ENCODE results near the gene STXBP5. TPM values are rescaled to one million over a fixed set of nuclear protein-coding genes. Genes with fewer than 3 reads are reported as not detected.

The STXBP5 gene
- total RNA-seq, 1 experiment from 2014 or later: 17.9 TPM

DNA sequence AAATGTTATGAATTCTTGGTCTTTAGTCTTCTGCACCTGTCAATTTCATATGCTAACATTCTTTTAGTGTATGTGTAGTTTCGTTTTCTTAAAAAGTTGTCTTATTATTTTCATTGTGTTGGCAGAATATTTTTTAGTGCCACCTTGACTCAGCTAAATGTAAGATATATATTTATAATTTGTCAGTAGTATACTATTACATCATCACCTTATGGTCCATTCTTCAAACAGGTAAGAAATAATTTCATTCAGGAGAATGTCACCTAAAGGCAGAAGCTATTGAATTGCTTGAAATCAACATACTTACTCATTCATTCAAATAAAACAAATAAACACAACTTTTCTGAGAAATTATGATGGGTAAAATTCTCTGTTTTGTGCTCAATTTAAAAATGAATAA lies 3.5 kb upstream of the STXBP5 start:
- CTCF ChIA-PET: no interaction called here
- intact Hi-C loops (cut with micrococcal nuclease; ENCODE audit: unreplicated experiment): loop anchor here (5.0 kb wide), 2 partner anchors 118 to 138 kb away; no protein-coding TSS in a partner anchor
- H3K4me1 Mint-ChIP-seq (ENCODE audit: low read depth, unreplicated experiment): peaks cover 10% of the 10 kb centered on the region
- H3K4me3 Mint-ChIP-seq (ENCODE audit: unreplicated experiment): no peak overlapping the region
- Histone ChIP-seq H3K36me3 (ENCODE audit: control insufficient read depth, insufficient read depth, low read length) (no peaks in the 10 kb centered on the region), H3K27me3 (replicated peaks; ENCODE audit: control insufficient read depth, insufficient read depth, low read length) (no peaks in the 10 kb centered on the region), H3K4me1 (peaks cover 5% of the 10 kb centered on the region; the same call in 1 of the 2 replicates), H3K9me3 (no peaks in the 10 kb centered on the region), H3K4me3 (ENCODE audit: low read depth, low read length) (no peak overlapping the region)
- H3K9me3 Mint-ChIP-seq (ENCODE audit: unreplicated experiment): no peaks in the 10 kb centered on the region
- no peaks in the 10 kb centered on the region for H3K36me3 Mint-ChIP-seq (ENCODE audit: insufficient read depth, unreplicated experiment)
- H3K27ac Mint-ChIP-seq (ENCODE audit: unreplicated experiment): no peak overlapping the region
- DNase-seq: no peak
- POLR2A ChIA-PET: no interaction called here
- TF ChIP-seq, protein P1, sequence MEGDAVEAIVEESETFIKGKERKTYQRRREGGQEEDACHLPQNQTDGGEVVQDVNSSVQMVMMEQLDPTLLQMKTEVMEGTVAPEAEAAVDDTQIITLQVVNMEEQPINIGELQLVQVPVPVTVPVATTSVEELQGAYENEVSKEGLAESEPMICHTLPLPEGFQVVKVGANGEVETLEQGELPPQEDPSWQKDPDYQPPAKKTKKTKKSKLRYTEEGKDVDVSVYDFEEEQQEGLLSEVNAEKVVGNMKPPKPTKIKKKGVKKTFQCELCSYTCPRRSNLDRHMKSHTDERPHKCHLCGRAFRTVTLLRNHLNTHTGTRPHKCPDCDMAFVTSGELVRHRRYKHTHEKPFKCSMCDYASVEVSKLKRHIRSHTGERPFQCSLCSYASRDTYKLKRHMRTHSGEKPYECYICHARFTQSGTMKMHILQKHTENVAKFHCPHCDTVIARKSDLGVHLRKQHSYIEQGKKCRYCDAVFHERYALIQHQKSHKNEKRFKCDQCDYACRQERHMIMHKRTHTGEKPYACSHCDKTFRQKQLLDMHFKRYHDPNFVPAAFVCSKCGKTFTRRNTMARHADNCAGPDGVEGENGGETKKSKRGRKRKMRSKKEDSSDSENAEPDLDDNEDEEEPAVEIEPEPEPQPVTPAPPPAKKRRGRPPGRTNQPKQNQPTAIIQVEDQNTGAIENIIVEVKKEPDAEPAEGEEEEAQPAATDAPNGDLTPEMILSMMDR (IDR thresholded peaks at IDR 0.05; ENCODE audit: insufficient read depth in 1 of 2, low read depth in 1 of 2, low read length in 1 of 2, severe bottlenecking in 1 of 2, unreplicated experiment in 1 of 2): no peak
- H3K27me3 Mint-ChIP-seq (ENCODE audit: insufficient read depth, unreplicated experiment): no peaks in the 10 kb centered on the region
- no TSS peak for BruUV-seq (replicated peaks)

DNA sequence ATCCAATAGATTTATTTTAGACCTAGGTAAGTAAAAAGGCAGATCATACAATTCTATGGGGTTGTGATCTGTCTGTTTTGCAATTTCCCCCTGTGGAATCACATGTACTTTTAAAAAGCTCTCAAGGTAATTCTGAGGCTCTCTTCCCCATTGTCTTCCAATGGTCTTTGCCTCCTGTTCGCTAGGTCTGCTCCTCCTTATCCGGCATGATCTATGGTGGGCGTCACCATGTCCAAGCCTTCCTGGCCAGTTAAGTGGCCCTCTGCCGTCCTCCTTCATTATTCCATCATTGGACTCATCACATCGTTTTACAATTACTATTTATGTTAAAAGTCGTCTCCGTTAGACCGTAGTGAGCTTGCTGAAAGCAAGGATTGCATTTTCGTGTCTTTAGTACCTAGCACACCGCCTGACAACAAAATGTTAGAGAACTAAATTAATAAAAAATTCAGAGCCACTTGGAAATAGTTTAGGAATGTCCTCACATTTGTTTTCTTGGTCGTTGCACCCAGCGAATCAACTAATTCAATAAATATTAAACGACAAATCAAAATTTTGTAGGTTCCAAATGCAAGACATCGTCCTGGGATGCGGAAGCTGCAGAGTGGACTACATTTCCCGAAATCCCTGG lies 2.2 kb upstream of the STXBP5 start:
- no peaks in the 10 kb centered on the region for H3K36me3 Mint-ChIP-seq (ENCODE audit: insufficient read depth, unreplicated experiment)
- DNase-seq: peak; percentile 50 to 58
- H3K4me1 Mint-ChIP-seq (ENCODE audit: low read depth, unreplicated experiment): peaks cover 14% of the 10 kb centered on the region
- H3K27me3 Mint-ChIP-seq (ENCODE audit: insufficient read depth, unreplicated experiment): no peaks in the 10 kb centered on the region
- intact Hi-C loops (cut with micrococcal nuclease; ENCODE audit: unreplicated experiment): loop anchor here (2.0 to 5.0 kb wide), 4 partner anchors 120 to 299 kb away; no protein-coding TSS in a partner anchor
- ChIA-PET CTCF (no interaction called here), POLR2A (no interaction called here)
- no TSS peak for BruUV-seq (replicated peaks)
- TF ChIP-seq, protein P1 (IDR thresholded peaks at IDR 0.05; ENCODE audit: insufficient read depth in 1 of 2, low read depth in 1 of 2, low read length in 1 of 2, severe bottlenecking in 1 of 2, unreplicated experiment in 1 of 2): no peak
- H3K36me3 ChIP-seq (ENCODE audit: control insufficient read depth, insufficient read depth, low read length): no peaks in the 10 kb centered on the region
- H3K27me3 ChIP-seq (replicated peaks; ENCODE audit: control insufficient read depth, insufficient read depth, low read length): no peaks in the 10 kb centered on the region
- H3K9me3 ChIP-seq: no peaks in the 10 kb centered on the region
- H3K27ac Mint-ChIP-seq (ENCODE audit: unreplicated experiment): peak overlapping the region; percentile 92
- H3K4me3 ChIP-seq (ENCODE audit: low read depth, low read length): peak overlapping the region; percentile 69
- H3K4me3 Mint-ChIP-seq (ENCODE audit: unreplicated experiment): peak overlapping the region; percentile 98
- H3K4me1 ChIP-seq: peaks cover 11% of the 10 kb centered on the region; the same call in 1 of the 2 replicates
- H3K9me3 Mint-ChIP-seq (ENCODE audit: unreplicated experiment): no peaks in the 10 kb centered on the region

DNA sequence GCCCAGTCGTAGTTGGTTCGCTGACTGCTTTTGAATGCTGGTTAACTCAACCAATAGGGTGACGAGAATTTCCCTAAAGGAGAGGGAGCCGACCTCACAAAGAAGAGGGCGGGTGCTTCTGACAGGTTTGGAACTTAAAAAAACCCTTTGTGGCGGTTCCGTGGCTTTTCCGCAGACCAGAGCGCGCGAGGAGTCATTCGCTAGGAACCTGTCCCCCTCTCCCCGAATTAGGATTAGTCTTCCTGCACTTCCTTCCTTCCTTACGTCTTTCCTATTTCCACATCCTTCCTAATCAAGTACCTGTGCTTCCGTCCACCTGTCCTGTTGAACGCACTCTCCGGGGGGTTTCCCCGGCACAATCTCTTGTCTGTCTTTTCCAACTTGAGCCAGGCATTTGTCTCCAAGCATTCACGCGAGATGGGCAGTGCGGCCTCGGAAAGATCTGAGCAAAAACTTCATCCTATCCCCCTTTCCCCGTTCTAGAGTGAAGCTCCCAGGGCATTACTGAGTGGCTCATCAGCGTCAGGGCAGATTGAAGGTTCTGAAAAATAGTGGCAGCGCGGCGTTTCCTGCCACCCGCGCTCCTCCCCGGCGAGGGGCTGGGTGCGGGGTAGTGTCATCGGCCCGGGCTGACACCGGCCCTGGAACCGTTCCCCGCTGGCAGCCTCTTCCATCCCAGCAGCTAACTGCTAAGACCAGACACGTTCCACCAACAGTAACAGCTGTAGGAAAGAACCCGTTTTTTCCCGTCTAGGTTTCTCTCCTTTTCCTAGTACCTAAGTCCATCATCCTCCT lies 1.5 kb upstream of the STXBP5 start:
- peak overlapping the region; percentile 98 for H3K4me3 Mint-ChIP-seq (ENCODE audit: unreplicated experiment)
- Histone ChIP-seq H3K4me3 (ENCODE audit: low read depth, low read length) (peak overlapping the region; percentile 69), H3K36me3 (ENCODE audit: control insufficient read depth, insufficient read depth, low read length) (no peaks in the 10 kb centered on the region), H3K27me3 (replicated peaks; ENCODE audit: control insufficient read depth, insufficient read depth, low read length) (no peaks in the 10 kb centered on the region), H3K9me3 (no peaks in the 10 kb centered on the region), H3K4me1 (peaks cover 11% of the 10 kb centered on the region; the same call in 1 of the 2 replicates)
- H3K36me3 Mint-ChIP-seq (ENCODE audit: insufficient read depth, unreplicated experiment): peaks cover 5% of the 10 kb centered on the region
- ChIA-PET CTCF (no interaction called here), POLR2A (interaction anchor here (0.6 kb wide), 1 partner anchor 739 kb away, joined by 8 read pairs; no protein-coding TSS in a partner anchor)
- H3K4me1 Mint-ChIP-seq (ENCODE audit: low read depth, unreplicated experiment): peaks cover 14% of the 10 kb centered on the region
- TSS peak; percentile 32 for BruUV-seq (replicated peaks)
- peak; percentile 87 to 88 for DNase-seq
- peak overlapping the region; percentile 92 for H3K27ac Mint-ChIP-seq (ENCODE audit: unreplicated experiment)
- TF ChIP-seq, protein P1 (IDR thresholded peaks at IDR 0.05; ENCODE audit: insufficient read depth in 1 of 2, low read depth in 1 of 2, low read length in 1 of 2, severe bottlenecking in 1 of 2, unreplicated experiment in 1 of 2): no peak
- H3K27me3 Mint-ChIP-seq (ENCODE audit: insufficient read depth, unreplicated experiment): no peaks in the 10 kb centered on the region
- no peaks in the 10 kb centered on the region for H3K9me3 Mint-ChIP-seq (ENCODE audit: unreplicated experiment)
- intact Hi-C loops (cut with micrococcal nuclease; ENCODE audit: unreplicated experiment): loop anchor here (2.0 to 5.0 kb wide), 4 partner anchors 120 to 300 kb away; no protein-coding TSS in a partner anchor

Measured in Caco-2 (cell line).